ENCODE results near the gene APLF. TPM values are rescaled to one million over a fixed set of nuclear protein-coding genes. Genes with fewer than 3 reads are reported as not detected.
"Not testable (repeated sequence)": the region's sequence is repeated elsewhere in the genome, so short reads cannot be mapped to it uniquely, and the experiment has no call there.

The APLF gene
- total RNA-seq, 1 donor from 2014 or later: 4.2 TPM

DNA sequence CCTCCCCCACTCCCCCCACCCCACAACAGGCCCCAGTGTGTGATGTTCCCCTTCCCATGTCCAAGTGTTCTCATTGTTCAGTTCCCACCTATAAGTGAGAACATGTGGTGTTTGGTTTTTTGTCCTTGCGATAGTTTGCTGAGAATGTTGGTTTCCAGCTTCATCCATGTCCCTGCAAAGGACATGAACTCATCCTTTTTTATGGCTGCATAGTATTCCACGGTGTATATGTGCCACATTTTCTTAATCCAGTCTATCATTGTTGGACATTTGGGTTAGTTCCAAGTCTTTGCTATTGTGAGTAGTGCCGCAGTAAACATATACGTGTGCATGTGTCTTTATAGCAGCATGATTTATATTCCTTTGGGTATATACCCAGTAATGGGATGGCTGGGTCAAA is 103.0 kb downstream of the APLF start:
- not testable (repeated sequence) for DNase-seq (ENCODE audit: low read depth, low spot score)

DNA sequence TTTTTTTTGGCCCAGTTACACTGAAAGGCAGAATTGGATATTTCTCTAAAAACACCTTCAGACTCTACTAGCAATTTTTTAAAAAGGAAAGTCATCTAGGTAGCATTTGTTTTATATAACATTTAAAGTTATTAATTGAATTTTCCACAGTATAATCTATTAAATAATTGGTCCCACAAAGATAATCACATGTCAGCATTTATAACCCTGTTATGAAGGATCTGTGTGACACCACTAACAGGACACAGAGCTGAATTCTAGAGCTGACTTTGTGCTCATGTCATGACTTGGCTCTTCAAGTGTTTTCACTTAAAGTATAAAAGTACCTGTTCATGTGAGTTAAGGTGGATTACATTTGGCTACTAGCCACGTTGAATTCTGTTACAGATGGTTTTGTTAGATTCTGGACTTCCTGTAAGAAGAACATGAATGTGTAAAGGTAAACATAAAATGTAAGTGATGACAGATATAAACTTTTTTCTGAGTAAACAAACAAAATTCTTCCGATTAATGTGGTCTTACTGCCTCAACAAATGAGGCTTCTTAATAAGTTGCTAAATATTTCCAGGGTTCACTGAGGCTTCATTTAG is 106.9 kb downstream of the APLF start:
- DNase-seq (ENCODE audit: low read depth, low spot score): no peak

DNA sequence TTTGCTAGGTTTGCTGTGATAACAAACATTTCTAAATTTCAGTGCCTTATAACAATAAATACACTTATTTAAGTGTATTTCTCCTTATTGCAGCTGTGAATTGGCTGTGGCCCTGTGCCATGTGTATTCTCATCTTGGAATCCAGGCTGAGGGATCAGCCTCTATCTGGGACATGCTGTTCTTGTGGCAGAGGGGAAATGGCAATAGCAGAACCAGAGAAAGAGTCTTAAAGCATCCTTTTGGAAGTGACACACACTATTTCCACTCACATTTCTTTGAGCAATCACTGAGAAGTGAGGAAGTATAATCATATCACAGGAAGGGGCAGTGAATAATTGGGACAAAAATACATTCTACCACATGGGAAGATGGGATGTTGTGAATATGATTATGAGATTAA is 109.8 kb downstream of the APLF start:
- DNase-seq (ENCODE audit: low read depth, low spot score): no peak

- no peak for DNase-seq (ENCODE audit: low read depth, low spot score)
Observed at GRCh38 chr2:68579689-68580088, 112.3 kb downstream of the APLF start.

DNA sequence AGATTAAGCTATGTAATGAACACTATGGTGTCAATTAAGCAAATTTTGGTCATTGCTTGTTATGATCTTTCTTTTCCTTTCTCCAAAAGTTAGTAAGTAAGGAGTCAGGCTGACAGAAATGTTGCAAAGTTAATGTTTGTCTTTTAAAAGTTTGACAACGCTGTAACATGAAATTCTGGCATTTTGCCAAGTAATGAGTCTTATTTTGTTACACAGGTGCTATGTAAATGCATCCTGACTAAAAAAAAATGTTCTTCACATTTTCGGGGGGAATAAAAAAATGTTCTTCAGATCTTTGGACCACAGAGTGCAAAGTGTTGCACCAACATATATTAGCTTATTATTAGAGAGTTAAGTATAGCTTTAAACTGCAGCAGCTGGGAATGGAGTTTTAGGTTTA is 121.2 kb downstream of the APLF start:
- DNase-seq (ENCODE audit: low read depth, low spot score): no peak

DNA sequence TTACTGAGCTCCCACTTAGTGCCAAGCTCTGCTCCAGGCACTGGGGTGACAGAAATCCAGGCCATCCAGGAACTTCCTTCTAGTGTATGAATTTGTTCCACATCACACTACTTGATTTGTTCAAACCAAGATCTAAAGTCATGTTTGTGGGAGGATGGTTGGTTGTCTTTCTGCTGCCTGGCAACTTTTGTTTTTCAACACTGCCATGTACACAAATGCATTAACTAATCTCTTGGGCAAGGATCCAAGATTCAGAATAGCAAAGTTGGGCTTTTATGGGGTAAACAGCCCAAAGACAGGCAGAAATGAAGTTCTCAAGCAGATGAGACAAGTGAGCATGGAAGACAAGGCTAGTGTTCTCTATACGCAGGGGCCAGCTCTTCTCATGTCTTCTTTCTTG is 122.6 kb downstream of the APLF start:
- DNase-seq (ENCODE audit: low read depth, low spot score): no peak

DNA sequence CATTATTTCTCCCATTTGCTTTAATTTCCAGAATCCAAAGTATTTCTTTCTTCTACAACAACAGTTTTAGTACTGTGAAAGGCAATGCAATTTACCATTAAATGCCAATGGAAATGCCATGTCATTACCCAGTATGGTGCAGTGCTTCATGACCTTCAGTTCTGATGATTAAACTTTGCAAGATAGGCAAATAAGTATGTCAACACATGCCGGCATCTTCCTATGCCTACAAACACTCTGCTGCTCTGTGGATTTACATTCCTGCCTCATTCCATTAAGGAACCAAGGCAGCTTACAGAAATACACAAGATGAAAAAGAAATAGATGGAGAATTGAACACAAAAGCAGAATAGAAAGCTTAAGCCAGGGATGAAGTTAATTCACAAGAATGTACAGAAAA is 123.3 kb downstream of the APLF start:
- DNase-seq (ENCODE audit: low read depth, low spot score): no peak

DNA sequence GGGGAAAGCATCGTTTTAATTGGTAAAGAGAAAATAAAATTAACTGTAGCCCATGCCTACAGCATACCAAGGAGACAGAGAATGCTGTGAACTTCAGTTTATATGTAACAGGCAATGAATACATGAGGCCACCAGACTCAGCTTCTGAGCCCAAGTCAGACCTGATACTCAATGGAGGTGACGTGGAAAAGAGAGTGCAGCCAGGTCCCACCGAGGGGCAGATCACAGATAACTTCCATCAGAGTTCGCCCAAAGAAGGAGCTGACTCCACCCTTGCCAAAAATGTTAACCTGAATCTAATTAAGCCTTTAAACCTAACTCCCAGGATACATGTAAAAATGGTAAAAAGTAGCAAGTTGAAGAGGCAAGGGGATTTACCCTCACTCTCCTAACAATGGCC is 123.8 kb downstream of the APLF start:
- DNase-seq (ENCODE audit: low read depth, low spot score): no peak

- DNase-seq (ENCODE audit: low read depth, low spot score): no peak
Observed at GRCh38 chr2:68594041-68594440, 126.7 kb downstream of the APLF start.

GRCh38 chr2:68594674-68595492 is 127.5 kb downstream of the APLF start:
- DNase-seq (ENCODE audit: low read depth, low spot score): peak; percentile 7

- DNase-seq (ENCODE audit: low read depth, low spot score): not testable (repeated sequence)
Observed at GRCh38 chr2:68595493-68595785, 128.1 kb downstream of the APLF start.

GRCh38 chr2:68600495-68600894 is 133.1 kb downstream of the APLF start:
- not testable (repeated sequence) for DNase-seq (ENCODE audit: low read depth, low spot score)

GRCh38 chr2:68603059-68603458 is 135.7 kb downstream of the APLF start:
- no peak for DNase-seq (ENCODE audit: low read depth, low spot score)

GRCh38 chr2:68604077-68604476 is 136.7 kb downstream of the APLF start:
- no peak for DNase-seq (ENCODE audit: low read depth, low spot score)

- DNase-seq (ENCODE audit: low read depth, low spot score): no peak
Observed at GRCh38 chr2:68605939-68606338, 138.6 kb downstream of the APLF start.

GRCh38 chr2:68606759-68607158 is 139.4 kb downstream of the APLF start:
- DNase-seq (ENCODE audit: low read depth, low spot score): no peak

- DNase-seq (ENCODE audit: low read depth, low spot score): no peak
Observed at GRCh38 chr2:68607837-68608236, 140.5 kb downstream of the APLF start.

GRCh38 chr2:68612765-68613519 is 145.6 kb downstream of the APLF start:
- DNase-seq (ENCODE audit: low read depth, low spot score): no peak

- DNase-seq (ENCODE audit: low read depth, low spot score): no peak
Observed at GRCh38 chr2:68620772-68621171, 153.4 kb downstream of the APLF start.

GRCh38 chr2:68623820-68624219 is 156.4 kb downstream of the APLF start:
- no peak for DNase-seq (ENCODE audit: low read depth, low spot score)

DNA sequence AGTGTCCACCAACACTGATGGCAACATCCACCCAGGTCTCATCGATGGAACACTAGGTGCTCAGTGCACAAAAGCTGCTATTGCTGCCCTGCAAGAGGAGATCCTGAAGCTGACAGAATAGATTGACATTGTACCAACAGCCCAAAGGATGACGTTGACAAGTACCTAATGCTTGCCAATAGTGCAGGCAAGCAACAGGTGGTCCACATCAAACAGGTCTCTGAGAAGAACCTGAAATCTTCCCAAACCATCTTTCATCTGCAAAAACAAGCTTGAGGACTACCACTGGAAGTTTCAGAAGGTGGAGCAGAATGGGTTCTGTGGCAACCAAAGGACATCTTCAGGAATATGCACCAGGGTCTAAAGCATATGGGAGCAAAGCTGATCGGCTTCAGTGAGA is 160.2 kb downstream of the APLF start:
- no peak for DNase-seq (ENCODE audit: low read depth, low spot score)
